AG09319 (cell line): Measurements from ENCODE around the gene CHAT.

Source experiments
- DNase-seq: peaks from one replicate; pipeline ENCODE4 v3.0.0-alpha.2; 2010; ENCODE audit warnings: low read depth; ENCODE audit errors: extremely low read depth
- TF ChIP-seq, protein P1 (sequence below): IDR thresholded peaks from 2 replicates; pipeline ENCODE4 v1.5.1; 2011; ENCODE audit warnings: low read depth, mild to moderate bottlenecking, inconsistent platforms, low read length, moderate library complexity

The CHAT gene

DNA sequence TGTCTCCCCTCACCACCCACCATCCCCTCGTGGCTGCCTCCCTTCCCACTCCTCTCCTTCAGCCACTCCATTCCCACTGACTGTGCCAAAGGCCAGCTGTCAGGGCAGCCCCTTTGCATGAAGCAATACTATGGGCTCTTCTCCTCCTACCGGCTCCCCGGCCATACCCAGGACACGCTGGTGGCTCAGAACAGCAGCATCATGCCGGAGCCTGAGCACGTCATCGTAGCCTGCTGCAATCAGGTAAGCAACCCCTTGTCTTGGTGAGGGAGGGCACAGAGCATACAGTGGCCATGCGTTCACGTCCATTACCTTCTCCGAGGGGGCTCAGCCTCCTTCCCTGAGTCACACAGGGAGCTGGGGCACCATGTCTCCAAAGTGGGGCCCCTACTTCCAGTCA is 11.6 kb downstream of the CHAT start:
- TF ChIP-seq, protein P1, sequence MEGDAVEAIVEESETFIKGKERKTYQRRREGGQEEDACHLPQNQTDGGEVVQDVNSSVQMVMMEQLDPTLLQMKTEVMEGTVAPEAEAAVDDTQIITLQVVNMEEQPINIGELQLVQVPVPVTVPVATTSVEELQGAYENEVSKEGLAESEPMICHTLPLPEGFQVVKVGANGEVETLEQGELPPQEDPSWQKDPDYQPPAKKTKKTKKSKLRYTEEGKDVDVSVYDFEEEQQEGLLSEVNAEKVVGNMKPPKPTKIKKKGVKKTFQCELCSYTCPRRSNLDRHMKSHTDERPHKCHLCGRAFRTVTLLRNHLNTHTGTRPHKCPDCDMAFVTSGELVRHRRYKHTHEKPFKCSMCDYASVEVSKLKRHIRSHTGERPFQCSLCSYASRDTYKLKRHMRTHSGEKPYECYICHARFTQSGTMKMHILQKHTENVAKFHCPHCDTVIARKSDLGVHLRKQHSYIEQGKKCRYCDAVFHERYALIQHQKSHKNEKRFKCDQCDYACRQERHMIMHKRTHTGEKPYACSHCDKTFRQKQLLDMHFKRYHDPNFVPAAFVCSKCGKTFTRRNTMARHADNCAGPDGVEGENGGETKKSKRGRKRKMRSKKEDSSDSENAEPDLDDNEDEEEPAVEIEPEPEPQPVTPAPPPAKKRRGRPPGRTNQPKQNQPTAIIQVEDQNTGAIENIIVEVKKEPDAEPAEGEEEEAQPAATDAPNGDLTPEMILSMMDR, result no peak

DNA sequence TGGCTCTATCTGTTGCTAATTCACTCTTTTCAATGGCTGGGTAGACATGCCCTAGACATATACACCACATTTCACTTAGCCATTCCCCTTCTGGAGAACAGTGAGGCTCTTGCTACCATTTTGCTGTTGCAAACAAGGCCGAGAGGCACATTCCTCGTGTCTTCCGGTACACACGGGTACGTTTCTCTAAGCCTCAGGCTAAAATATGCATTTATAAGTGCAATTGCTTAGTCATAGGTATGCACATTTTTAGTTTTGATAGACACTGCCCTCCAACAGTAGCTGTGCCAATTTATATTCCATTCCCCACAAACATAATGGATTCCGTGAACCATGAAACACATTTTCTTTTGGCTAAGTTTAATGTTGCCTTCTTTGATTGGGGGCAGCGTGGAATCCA is 13.2 kb downstream of the CHAT start:
- TF ChIP-seq, protein P1, result no peak

More for the DNA sequence above, 11.6 kb downstream of the CHAT start:
- DNase-seq, result no peak

DNA sequence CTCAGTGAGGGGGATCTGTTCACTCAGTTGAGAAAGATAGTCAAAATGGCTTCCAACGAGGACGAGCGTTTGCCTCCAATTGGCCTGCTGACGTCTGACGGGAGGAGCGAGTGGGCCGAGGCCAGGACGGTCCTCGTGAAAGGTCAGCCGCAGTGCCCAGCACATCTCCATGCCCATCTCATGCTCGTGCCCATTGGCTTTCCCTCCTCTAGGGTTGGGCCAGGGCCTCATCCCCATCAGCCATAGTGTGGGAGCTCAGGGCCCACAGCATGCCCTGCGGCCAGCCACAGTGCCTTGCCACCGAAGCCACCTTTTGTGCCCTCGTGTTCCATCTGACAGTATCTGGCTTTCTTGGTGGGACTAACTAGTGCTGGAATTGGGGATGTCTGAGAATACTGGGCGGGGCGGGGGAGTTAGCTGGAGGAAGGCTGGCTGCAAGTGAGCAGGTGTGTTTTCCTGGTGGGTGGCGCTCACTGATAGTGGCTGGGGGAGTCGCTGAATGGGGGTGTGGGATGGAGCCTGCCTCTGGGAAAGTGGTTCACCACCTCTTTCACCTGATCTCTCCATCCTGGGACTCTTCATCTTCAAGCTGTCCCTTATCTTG is 13.9 kb downstream of the CHAT start:
- TF ChIP-seq, protein P1, result no peak
- DNase-seq, result no peak

More for the DNA sequence above, 13.2 kb downstream of the CHAT start:
- DNase-seq, result no peak

DNA sequence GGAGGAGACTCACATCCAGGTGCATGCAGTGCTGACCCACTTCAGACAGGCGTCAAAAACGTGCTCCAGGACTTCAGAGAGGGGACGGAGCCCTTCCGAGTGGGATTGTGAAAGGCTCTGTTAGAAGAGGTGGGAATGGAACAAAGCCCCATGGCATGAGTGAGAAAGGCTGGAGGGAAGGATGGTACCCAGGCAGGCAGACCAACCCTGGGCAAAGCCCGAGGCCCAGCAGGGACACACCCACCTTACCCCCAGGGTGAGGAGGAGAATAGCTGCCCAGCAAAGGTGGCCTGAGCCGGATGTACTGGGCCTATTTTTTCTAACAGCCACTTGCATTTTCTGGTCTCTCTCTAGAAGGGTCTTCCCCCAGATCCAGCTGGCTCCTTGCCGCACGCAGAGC is 14.8 kb downstream of the CHAT start:
- no peak for DNase-seq
- TF ChIP-seq, protein P1, result no peak

GRCh38 chr10:49629431-49629881 is 15.6 kb downstream of the CHAT start:
- DNase-seq, result no peak
- TF ChIP-seq, protein P1, result no peak

DNA sequence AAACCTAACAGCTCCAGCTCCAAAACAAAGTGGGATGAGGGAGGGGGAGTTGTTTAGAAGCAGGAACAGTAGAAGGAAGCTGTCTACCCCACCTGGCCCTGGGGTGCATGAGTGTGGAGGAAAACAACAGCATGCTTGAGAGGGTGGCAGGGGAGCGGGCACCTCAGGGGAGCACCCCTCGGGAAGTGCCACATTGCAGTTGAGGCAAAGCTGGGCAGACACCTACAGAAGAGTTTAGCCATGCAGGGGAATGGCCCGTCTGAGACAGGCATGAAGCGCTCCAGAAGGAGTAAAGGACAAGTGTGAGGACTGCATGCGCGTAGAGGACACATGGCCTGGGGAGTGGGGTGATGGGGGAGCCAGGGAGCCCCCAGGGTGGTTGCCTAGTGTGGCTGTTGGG is 18.1 kb downstream of the CHAT start:
- no peak for DNase-seq

More for the DNA sequence above, 18.1 kb downstream of the CHAT start:
- TF ChIP-seq, protein P1, result no peak
